Right ventricle myocardium superior (tissue), 1 donor: ENCODE measurements around the gene EDC3. TPM values are rescaled to one million over a fixed set of nuclear protein-coding genes. Genes with fewer than 3 reads are reported as not detected.
"Not testable (repeated sequence)": the region's sequence is repeated elsewhere in the genome, so short reads cannot be mapped to it uniquely, and the experiment has no call there.

ENCODE experiments used
- ATAC-seq: fragments of 200-7000 bp; cut with Tn5 transposase; one replicate; pipeline ENCODE4 v1.9.1; 2020; ENCODE audit warnings: mild to moderate bottlenecking; ENCODE audit not compliant: poor library complexity
- DNase-seq: peaks from one replicate; pipeline ENCODE4 v3.0.0-alpha.2; 2020
- intact Hi-C: fragments of 100-400 bp; cut with DNase I; formaldehyde crosslinking; loops from one replicate; pipeline ENCODE4 v1.11.2; 2022
- total RNA-seq: library from RNA; stranded (reverse); fragmentation: NEBNext Ultra II Directional; extraction: Animal tissue kit (Norgen Biotek cat#: 25700); gene quantifications from one replicate; pipeline ENCODE4 v1.2.1, GENCODE V29; 2021
- donor health status: DM: no; HTN: yes; CAD: no; lungs with severe emphysema.

Gene EDC3
- total RNA-seq, 1 donor from 2014 or later: 14.4 TPM

DNA sequence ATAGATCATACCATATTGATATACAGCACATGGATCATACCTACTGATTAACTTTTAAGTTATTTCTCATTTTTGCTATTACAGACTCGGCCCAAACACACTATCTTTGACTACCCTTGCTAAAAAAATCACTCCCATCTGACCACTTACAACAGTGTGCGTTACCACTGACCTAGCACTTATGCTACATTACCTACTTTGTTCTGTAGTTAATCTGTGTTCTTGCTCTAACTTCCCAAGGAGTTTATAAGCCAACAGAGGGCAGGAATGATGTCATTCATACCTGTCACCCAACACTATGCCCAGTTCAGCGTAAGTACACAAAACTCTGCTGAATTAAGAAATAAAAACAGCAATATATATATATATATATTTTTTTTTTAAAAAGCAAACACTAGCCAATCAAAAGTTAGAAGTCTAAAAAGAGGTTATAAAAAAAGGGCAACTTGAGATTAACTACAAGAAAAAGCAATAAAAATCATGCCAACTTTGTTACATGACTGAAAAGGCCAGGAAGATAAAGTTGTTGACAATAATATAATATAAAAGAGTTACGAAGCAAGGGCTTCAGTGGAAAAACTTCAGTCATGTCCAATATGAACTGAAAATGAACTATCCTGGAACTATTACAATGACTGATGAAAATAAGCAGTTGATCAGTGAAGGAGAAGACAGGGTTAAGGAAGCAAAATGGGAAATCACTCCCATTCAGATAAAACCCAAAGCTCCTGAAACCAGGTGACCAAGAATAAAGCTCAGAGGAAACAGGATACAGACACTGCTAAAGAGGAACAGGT lies 33.6 kb downstream of the EDC3 start:
- ATAC-seq (no peak), DNase-seq (no peak)
- intact Hi-C loops: no loop called here

DNA sequence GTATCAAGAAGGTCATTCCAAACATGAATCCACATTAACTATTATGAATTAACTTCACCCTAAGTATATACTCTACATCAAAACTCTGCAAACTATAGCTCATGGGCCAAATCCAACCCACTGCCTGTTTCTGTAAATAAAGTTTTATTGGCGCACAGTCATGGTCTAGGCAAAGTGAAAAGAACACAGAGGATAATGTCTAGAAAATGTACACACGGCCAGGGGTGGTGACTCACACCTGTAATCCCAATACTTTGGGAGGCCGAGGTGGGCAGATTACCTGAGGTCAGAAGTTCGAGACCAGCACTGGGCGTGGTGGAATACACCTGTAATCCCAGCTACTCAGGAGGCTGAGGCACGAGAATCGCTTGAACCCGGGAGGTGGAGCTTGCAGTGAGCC lies 34.5 kb downstream of the EDC3 start:
- intact Hi-C loops, ATAC-seq, DNase-seq: not testable (repeated sequence)

DNA sequence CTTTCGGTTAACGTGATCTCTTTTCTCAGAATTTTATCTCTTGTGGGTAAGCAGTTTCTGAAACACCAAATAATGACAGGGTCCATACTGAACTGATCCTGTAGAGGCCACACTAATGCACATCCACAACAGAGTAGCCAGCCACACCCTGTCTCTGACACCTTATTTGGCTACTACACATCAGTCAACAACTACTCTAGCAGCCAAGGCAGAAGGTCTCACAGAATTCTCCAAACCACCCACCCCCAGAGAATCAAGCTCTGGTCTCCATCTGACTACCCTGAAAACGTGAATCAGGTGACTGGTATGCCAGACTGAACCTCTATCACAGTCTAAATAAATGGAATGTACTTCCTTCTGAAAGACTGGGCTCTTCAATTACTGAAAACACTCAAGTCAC lies 38.0 kb downstream of the EDC3 start:
- ATAC-seq (no peak), DNase-seq (no peak)
- intact Hi-C loops: no loop called here

DNA sequence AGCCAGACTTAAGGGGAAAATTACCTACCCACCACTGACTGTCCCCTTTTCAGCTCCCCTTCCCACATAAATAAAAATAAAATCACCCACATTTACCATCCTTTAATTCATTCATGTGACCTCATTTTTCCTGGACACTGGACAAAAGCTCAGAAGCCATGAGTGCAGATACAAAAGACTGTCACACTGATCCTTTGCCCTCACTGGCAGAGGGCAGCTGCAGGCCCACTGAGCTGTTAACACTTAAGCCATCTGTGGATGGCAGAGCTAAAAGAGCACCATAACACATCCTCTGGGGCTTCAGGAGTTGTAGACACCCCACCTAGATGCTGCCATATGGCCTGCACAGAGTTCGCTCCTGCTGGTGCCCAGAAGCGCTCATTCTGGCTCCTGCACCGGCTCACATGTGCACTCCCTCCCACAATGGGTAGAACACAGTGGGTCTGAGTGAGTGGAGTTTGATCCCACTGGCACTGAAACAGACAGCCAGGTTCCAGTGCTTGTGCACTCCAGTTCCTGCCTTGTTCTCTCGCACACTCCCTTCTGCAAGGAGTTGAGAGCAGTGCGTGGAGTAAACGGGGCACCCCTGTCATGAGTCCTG lies 38.8 kb downstream of the EDC3 start:
- ATAC-seq: no peak
- intact Hi-C loops: no loop called here
- DNase-seq: no peak

DNA sequence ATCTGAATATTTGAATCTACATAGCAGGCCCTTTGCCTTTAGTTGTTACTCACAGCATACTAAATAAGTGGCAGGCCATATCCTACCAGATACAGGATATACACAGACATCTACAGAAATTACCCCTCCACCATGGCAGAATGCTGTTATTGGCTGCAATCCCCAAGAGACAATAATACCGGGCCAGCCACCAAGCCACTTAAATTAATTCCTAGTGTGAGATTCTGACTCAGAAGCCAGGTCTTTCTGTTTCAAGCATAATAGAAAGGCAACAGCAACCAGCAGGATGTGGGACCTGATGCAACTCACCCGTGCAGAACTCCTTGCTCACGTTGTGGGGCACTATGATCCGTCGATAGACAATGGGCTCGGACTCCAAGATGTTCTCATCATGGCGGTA lies 40.4 kb downstream of the EDC3 start:
- intact Hi-C loops: no loop called here
- no peak for ATAC-seq

DNA sequence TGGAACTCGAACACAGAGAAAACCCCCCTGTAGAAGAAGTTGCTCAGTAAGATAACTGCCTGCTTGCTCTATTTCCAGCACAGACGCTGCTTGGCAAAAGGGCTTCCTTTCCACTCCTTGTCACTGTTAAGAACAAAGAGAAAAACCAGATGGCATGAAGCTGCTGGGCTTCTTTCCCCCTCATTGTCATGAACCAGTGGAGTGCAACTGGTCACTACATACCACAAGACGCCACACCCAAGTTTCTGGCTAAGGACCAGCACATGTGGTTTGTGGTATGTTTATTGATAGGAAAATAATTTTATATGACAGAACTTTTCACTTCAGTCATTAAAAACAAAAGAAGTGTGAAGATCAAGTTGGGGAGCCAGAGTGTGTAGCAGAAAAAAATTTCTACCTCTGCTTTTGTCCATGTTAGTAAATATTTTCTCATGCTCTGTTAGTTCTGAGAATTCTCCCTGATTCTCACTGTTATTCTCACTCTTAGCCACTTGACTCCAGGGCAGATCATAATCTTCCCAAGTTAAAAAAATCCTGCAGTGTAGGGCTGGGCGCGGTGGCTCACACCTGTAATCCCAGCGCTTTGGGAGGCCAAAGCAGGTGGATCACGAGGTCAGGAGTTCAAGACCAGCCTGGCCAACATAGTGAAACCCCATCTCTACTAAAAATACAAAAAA lies 42.3 kb downstream of the EDC3 start:
- DNase-seq (no peak), ATAC-seq (peak; percentile 68)
- intact Hi-C loops: no loop called here

More for the DNA sequence above, 40.4 kb downstream of the EDC3 start:
- DNase-seq: no peak

DNA sequence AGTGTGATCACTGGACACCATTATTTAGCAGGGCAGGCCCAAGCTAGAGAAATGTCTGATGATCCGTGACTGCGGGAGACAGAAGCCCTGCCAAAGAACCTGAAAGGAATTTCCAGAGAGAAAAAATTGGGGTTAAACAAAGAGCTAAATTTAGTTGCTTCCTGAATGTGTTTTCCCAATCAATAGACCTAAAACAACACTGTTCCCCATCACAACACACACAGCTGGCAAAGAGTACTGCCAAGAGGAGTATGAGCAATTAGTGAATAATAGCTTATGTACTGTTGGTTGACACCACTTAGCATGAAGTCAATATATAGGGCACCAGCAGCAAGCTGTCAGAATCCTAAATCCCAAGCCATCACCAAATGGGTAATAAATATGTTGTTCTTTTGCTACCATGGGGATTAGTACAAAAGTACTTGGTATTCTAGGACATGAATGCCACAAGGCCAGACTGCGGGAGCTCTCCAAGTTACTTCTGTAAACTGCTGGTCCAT lies 44.5 kb downstream of the EDC3 start:
- ATAC-seq: peak; percentile 41
- intact Hi-C loops: no loop called here
- DNase-seq: no peak

DNA sequence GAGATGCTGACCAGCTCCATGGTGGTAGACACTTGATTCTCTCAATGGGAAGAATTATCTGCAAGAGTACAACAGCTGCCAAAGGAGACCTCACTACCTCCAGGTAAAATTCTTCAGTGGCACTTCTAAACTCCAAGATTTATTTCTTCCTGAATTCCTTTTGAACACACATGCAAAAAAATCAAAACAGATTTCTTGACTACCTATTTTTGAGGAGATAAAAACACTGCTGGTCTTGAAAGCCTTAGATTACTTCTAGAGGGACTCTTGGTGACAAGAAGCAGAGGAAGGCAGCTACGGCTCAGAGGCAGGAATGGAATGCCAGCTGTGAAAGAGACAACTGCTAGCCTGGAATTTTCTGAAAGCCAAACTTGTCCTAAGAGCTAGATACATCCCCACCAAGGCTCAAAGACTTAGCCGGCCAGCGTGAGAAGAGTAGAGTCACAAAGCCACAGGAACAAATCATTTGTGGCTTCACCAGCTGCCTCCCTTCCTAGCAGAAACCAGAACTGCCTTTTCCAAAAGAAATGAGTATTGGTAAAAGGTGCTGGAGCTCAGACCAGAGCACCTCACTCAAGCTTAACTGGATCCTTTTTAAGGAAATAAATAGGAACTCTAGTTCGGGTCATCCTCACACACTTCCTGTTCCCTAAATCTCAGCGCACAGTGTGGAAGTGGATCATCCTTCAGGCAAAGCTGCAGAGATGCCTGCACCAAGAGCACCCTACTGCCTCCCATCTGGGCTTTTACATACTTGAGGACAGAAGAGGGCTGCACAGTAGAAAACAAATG lies 47.6 kb downstream of the EDC3 start:
- DNase-seq (no peak), ATAC-seq (no peak)
- intact Hi-C loops: no loop called here

DNA sequence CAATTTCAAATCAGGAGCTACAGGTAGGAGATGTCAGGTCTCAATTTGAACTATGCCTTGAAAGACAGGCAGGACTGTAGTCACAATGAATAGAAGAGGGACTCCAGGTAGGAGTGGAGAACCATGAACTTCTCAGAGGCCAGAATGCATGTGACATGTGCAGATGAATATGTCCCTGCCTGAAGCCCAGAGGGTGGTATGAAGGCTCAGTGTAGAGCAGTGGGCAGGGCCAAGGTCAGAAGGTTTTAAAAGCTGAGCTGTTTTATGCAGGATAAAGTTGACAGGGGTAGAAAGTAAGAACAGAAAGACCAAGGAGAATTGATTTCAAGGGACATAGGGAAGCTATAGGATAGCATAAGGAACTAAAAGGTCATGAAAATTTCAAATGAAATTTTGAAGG lies 49.3 kb downstream of the EDC3 start:
- ATAC-seq (no peak), DNase-seq (no peak)
- intact Hi-C loops: no loop called here

DNA sequence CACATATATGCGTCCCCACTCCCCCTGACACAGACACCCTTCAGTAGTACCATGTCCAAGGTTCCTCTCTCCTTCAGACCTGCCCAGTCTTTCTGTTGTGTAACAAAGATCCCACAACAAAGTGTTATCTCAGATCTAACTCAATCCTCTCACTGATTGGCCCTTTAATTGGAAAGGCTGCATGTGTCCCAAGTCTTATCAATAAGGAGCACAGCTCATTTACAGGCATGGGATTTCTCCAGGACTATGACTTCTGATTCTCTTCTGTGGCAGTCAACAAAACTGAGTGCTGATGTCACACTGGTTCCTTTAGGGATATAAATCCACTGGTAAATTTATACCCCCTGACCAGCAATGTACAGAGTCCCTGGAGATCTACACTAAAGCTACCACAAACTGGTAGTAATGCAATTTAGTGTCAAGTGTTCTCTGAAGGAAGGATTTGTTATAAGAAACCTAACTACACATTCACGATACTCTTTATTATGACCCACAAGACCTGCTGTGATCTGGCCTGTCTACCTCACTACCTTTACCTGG lies 52.1 kb downstream of the EDC3 start:
- DNase-seq (no peak), ATAC-seq (peak; percentile 17)
- intact Hi-C loops: no loop called here

DNA sequence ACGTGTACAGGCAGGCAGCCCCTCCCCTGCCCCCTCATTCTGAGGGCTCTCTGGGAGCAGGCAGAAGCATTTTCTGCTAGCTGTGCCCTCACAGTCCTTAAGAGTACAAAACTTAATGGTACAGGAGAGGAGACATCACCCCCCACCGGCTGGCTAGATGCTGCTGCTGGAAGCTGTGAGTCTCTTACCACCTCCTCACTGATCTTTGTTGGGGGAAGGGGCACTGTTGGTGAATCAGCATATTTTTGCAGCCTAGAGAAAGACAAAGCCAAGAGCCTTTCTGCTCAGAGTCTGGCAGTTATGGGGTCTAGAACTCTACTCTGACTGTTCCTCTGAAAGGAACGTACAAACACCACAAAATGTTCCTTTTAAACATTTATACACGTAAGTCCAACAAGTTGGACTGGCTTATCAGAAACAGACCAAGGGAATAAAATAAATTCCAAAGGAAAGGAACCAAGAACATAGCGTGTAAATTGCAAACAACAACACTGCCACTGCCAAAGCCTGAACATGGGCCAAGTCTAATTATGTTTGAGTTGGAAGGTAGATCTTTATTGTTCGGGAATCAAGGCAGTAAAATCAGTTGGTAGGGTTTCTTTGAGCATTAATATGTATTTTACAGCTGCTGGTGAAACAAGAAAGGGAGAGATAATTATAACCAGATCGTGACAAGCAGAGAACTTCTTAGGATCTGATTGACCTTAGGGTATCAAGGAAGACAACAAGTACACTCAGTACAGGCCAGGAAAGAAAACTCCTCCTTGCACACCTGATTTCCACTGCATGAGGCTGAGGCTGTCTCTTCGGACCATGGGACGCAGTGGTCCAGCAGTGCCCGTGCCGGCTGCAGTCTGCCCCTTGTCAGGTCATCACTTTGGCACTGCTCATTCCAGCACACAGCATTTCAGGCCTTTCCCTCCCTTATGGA lies 52.8 kb downstream of the EDC3 start:
- ATAC-seq (peak; percentile 36), DNase-seq (no peak)
- intact Hi-C loops: no loop called here

DNA sequence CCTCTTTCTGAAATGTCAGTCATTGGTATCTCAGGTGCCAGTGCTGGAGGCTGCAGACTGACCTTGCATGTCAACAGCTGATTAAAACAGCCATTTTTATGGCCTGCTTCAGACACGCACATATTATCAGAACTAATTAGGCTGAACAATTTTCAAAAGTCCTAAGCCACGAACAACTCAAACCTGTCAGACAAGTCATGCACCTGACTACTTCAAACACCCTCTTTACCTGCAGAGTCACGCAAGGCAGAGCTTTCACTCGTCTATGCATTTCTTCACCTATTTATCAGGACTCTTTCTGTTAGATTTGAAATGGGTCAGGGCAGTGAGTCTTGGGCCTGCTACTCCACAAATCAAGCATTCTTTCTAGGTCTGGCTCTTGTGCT lies 53.5 kb downstream of the EDC3 start:
- DNase-seq (no peak), ATAC-seq (peak; percentile 42)
- intact Hi-C loops: no loop called here

DNA sequence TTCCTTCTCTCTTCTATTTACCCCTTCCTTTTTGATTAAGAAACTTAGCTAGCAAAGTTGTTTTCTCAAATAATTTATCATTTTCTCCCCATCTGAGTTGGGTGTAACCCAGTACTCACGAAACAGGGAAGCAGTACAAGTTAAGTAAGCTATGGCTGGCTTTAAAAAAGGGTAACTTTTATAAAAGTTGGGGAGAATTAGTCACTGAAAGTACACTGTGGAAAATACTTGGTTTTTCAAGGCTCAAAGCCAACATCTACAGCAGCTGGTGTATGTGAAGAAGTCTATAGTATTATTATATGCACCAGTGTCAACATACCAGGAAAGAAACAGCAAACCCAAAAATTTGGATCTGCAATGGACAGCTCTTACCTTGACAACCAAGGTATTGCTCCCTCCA lies 54.7 kb downstream of the EDC3 start:
- intact Hi-C loops: no loop called here
- ATAC-seq: no peak

DNA sequence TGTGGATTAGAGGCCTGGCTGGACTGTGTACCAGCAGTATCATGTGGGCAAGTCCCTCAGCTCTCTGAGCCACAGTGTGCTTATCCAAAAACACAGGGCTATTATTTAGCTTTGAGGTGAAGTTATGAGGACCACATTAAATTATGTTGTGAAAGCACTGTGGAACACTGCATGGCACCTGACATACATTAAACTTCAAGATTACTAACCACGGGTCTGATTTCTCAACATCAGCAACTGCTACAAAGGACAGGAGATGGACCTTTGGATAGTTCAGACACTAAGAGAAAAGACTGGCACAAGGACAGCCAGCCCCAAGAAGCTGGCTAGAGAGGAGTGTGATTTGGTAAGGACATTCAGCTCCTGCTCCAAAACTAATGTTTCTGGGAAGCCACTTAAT lies 58.8 kb downstream of the EDC3 start:
- DNase-seq: no peak
- intact Hi-C loops: loop anchor here (10.0 kb wide), 1 partner anchor 318 kb away; the partner anchor contains the start of gene RPP25
- no peak for ATAC-seq

More for the DNA sequence above, 54.7 kb downstream of the EDC3 start:
- DNase-seq: no peak

DNA sequence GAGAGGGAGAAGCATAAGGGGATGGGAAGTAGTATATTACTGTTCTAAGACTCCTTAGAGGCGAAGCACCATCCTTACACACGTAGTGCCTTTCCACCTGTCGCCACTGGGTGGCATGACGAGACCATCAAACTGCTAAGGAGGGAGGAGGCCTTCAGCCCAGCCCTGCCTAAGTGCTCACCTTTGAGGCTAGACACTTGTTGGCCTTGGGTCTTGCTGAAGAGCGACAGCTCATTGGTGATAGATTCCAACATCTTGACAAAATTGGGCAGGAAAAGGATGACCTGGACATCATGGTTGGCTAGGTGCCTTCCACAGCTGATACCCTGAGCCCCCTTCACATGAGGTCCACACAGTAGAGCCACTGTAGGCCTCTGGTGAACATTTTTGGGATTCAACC lies 60.6 kb downstream of the EDC3 start:
- peak; percentile 66 for DNase-seq
- ATAC-seq: peak; percentile 74
- intact Hi-C loops: loop anchor here (2.0 to 10.0 kb wide), 2 partner anchors 134 to 320 kb away; partner anchors contain the start of gene RPP25

DNA sequence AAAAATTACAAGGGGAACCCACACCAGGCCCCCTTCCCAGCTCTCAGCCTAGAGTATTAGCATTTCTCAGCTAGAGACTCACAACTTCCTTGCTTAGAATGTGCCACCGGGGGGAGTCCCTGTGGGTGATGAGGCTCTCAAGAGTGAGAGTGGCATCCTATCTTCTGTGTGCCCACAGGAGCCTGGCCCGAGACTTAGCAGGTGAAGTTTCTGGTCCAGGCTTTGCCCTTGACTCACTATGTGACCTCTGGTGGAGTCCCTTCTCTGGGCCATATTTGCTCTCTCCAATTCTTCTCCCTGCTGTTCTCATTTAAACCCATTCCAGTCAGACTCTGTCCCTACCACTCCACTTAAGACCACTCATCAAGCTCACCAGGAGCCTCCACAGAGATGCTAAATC lies 62.0 kb downstream of the EDC3 start:
- intact Hi-C loops: loop anchor here (2.0 to 10.0 kb wide), 3 partner anchors 135 to 321 kb away; partner anchors contain the start of gene RPP25
- ATAC-seq (no peak), DNase-seq (no peak)

DNA sequence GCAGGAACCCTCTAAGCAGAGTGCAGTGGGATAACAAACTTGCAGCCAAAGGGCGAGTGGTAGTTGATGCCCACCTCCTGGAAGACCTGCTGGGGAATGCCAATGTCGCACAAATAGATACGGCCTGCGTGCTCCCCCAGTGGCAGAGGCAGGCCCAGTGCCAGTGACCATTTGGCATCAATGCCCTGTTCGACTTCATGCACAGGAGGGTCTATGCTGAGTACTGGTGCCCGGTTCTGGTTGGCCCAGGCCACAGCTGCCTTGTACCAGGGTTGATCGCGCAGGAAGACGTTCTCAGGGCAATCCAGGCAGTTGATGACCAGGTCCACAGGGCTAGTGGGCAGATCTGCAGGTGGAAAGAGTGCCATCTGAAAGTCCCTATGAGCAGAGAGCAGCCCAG lies 63.2 kb downstream of the EDC3 start:
- ATAC-seq (no peak), DNase-seq (no peak)
- intact Hi-C loops: loop anchor here (5.0 to 10.0 kb wide), 2 partner anchors 255 to 322 kb away; partner anchors contain the start of gene RPP25
